CD4-positive, alpha-beta T cell (primary cell): Measurements from ENCODE around the gene SMAP2. TPM values are rescaled to one million over a fixed set of nuclear protein-coding genes. Genes with fewer than 3 reads are reported as not detected.
A peak's percentile ranks its signal among the peaks of the same experiment; 100 is the strongest.

Source experiments
- ATAC-seq: fragments of 200-7000 bp; cut with Tn5 transposase; one replicate; pipeline ENCODE4 v1.10.0; 2022; ENCODE audit warnings: mild to moderate bottlenecking; ENCODE audit not compliant: poor library complexity
- CTCF ChIA-PET: fragments of 350-600 bp; sonication (Branson Sonifier 250); formaldehyde crosslinking; loops from one replicate; lab custom pipeline; 2021; ENCODE audit warnings: antibody characterized with exemption, inconsistent platforms; lab: Charles Lee
- POLR2A ChIA-PET: fragments of 350-600 bp; sonication (Branson Sonifier 250); formaldehyde crosslinking; loops from one replicate; lab custom pipeline; 2021; ENCODE audit warnings: antibody characterized with exemption, inconsistent platforms; lab: Charles Lee
- DNase-seq, 14 experiments: peaks; one replicate each; pipeline ENCODE4 v3.0.0-alpha.2; 2013 to 2020; ENCODE audit warnings: mixed read lengths in 2 of 14
- H3K27ac ChIP-seq, 2 donors: one replicate each; pipeline versions ENCODE4 v1.5.1 to v1.7.0; 2013; ENCODE audit warnings: low read length in 2 of 2, low read depth in 1 of 2, mild to moderate bottlenecking in 1 of 2
- H3K27me3 ChIP-seq, 2 experiments: 1 replicate in 1 of 2; 2 replicates in 1 of 2; pipeline versions ENCODE4 v1.6.1 to v1.7.0; 2013; ENCODE audit warnings: low read length in 2 of 2, control low read depth in 1 of 2, mild to moderate bottlenecking in 1 of 2, moderate library complexity in 1 of 2; ENCODE audit not compliant: insufficient read depth in 2 of 2, control insufficient read depth in 1 of 2
- H3K36me3 ChIP-seq: one replicate; pipeline ENCODE4 v1.6.1; 2013; ENCODE audit warnings: low read length, control low read depth; ENCODE audit not compliant: insufficient read depth
- H3K4me1 ChIP-seq: one replicate; pipeline ENCODE4 v1.6.1; 2013; ENCODE audit warnings: low read length, control low read depth; ENCODE audit not compliant: insufficient read depth
- H3K4me3 ChIP-seq: one replicate; pipeline ENCODE4 v1.5.1; 2013; ENCODE audit warnings: mild to moderate bottlenecking, low read length, moderate library complexity
- H3K9me3 ChIP-seq, 2 experiments: 1 replicate in 1 of 2; 2 replicates in 1 of 2; pipeline versions ENCODE4 v1.6.1 to v1.7.0; 2013; ENCODE audit warnings: low read length in 2 of 2, mild to moderate bottlenecking in 2 of 2, control low read depth in 1 of 2, moderate library complexity in 1 of 2; ENCODE audit not compliant: control insufficient read depth in 1 of 2, insufficient read depth in 1 of 2
- H3K27ac Mint-ChIP-seq: one replicate; pipeline ENCODE4 v1.8.0; 2020; ENCODE audit warnings: mixed read lengths
- H3K27me3 Mint-ChIP-seq: one replicate; pipeline ENCODE4 v1.8.0; 2021; ENCODE audit warnings: mixed read lengths
- H3K36me3 Mint-ChIP-seq: one replicate; pipeline ENCODE4 v1.8.0; 2021; ENCODE audit warnings: low read depth, mixed read lengths
- H3K4me1 Mint-ChIP-seq: one replicate; pipeline ENCODE4 v1.8.0; 2021; ENCODE audit warnings: low read depth, mixed read lengths
- H3K4me3 Mint-ChIP-seq: one replicate; pipeline ENCODE4 v1.8.0; 2020; ENCODE audit warnings: mild to moderate bottlenecking, mixed read lengths
- H3K9me3 Mint-ChIP-seq: one replicate; pipeline ENCODE4 v1.8.0; 2020; ENCODE audit warnings: mixed read lengths
- CTCF ChIP-seq: fragments of 200-600 bp; IDR thresholded peaks from one replicate; pipeline ENCODE4 v1.8.0; 2022; ENCODE audit warnings: antibody characterized with exemption, mild to moderate bottlenecking
- intact Hi-C, 2 experiments: fragments of 100-400 bp; cut with DNase I in 1 of 2; cut with micrococcal nuclease in 1 of 2; formaldehyde crosslinking; loops; one replicate each; pipeline versions ENCODE4 v1.15.1 to v1.9.0; 2023 to 2025; cut with DNase I, micrococcal nuclease
- total RNA-seq, 174 experiments: library from RNA in 2 of 174; stranded (reverse) in 2 of 174; gene quantifications; one replicate each; pipeline ENCODE4 v1.2.3 and lab custom pipeline; 2021 to 2026

Gene SMAP2
- total RNA-seq, 2 experiments from 2014 or later = 214 to 216 TPM

GRCh38 chr1:40382601-40383000 is 9.1 kb downstream of the SMAP2 start:
- no peaks in the 10 kb centered on the region for H3K27me3 ChIP-seq
- POLR2A ChIA-PET = interaction anchor here (0.7 to 10.9 kb wide), 9 partner anchors 8 to 230 kb away, joined by 3 to 304 read pairs (median 5); partner anchors contain the start of genes COL9A2 and SMAP2
- no peaks in the 10 kb centered on the region for H3K27me3 Mint-ChIP-seq
- DNase-seq (peak in 1 of 14 experiments; percentile 42), ATAC-seq (no peak)
- peak overlapping the region; percentile 35 for H3K4me3 ChIP-seq
- H3K9me3 ChIP-seq = no peaks in the 10 kb centered on the region
- H3K9me3 Mint-ChIP-seq = no peaks in the 10 kb centered on the region
- H3K27ac ChIP-seq = peak overlapping the region; percentile 92 to 95
- peaks cover 83% of the 10 kb centered on the region for H3K4me1 ChIP-seq
- peak overlapping the region; percentile 83 for H3K4me3 Mint-ChIP-seq
- H3K36me3 Mint-ChIP-seq = peaks cover 71% of the 10 kb centered on the region
- peaks cover 33% of the 10 kb centered on the region for H3K36me3 ChIP-seq
- peaks cover 83% of the 10 kb centered on the region for H3K4me1 Mint-ChIP-seq
- no peak for TF ChIP-seq CTCF
- CTCF ChIA-PET = interaction anchor here (0.5 to 4.5 kb wide), 9 partner anchors 11 to 68 kb away, joined by 3 to 34 read pairs (median 3); no protein-coding TSS in a partner anchor
- H3K27ac Mint-ChIP-seq = peak overlapping the region; percentile 96
- intact Hi-C loops = loop anchor here in 1 of 2 experiments (10.0 kb wide), 1 partner anchor 128 kb away; the partner anchor contains the start of gene ZMPSTE24

- TF ChIP-seq CTCF = no peak
- intact Hi-C loops = loop anchor here in 1 of 2 experiments (10.0 kb wide), 1 partner anchor 128 kb away; the partner anchor contains the start of gene ZMPSTE24
- POLR2A ChIA-PET = interaction anchor here (0.7 to 10.9 kb wide), 7 partner anchors 9 to 230 kb away, joined by 3 to 304 read pairs (median 5); partner anchors contain the start of genes COL9A2 and SMAP2
- Mint-ChIP-seq H3K27me3 (no peaks in the 10 kb centered on the region), H3K36me3 (peaks cover 66% of the 10 kb centered on the region), H3K4me1 (peaks cover 80% of the 10 kb centered on the region), H3K9me3 (no peaks in the 10 kb centered on the region), H3K4me3 (peak overlapping the region; percentile 83), H3K27ac (peak overlapping the region; percentile 96)
- DNase-seq = no peak
- Histone ChIP-seq H3K4me1 (peaks cover 84% of the 10 kb centered on the region), H3K9me3 (no peaks in the 10 kb centered on the region), H3K36me3 (peaks cover 33% of the 10 kb centered on the region), H3K4me3 (peak overlapping the region; percentile 35), H3K27ac (peak overlapping the region; percentile 92 to 95), H3K27me3 (no peaks in the 10 kb centered on the region)
- ATAC-seq = no peak
- CTCF ChIA-PET = interaction anchor here (0.5 to 4.8 kb wide), 9 partner anchors 12 to 68 kb away, joined by 3 to 34 read pairs (median 4); no protein-coding TSS in a partner anchor
Measured at GRCh38 chr1:40383095-40383487, 9.6 kb downstream of the SMAP2 start.

- H3K4me1 ChIP-seq = peaks cover 84% of the 10 kb centered on the region
- CTCF ChIA-PET = interaction anchor here (0.5 to 4.8 kb wide), 7 partner anchors 12 to 61 kb away, joined by 3 to 38 read pairs (median 9); no protein-coding TSS in a partner anchor
- H3K27me3 ChIP-seq = no peaks in the 10 kb centered on the region
- peak overlapping the region; percentile 83 for H3K4me3 Mint-ChIP-seq
- no peak for TF ChIP-seq CTCF
- H3K9me3 ChIP-seq = no peaks in the 10 kb centered on the region
- DNase-seq (peak in 2 of 14 experiments; percentile 28 to 42), ATAC-seq (no peak)
- intact Hi-C loops = loop anchor here in 1 of 2 experiments (10.0 kb wide), 1 partner anchor 129 kb away; the partner anchor contains the start of gene ZMPSTE24
- peaks cover 28% of the 10 kb centered on the region for H3K36me3 ChIP-seq
- POLR2A ChIA-PET = interaction anchor here (0.6 to 10.9 kb wide), 8 partner anchors 9 to 127 kb away, joined by 3 to 304 read pairs (median 8); partner anchors contain the start of genes COL9A2 and SMAP2
- H3K4me1 Mint-ChIP-seq = peaks cover 80% of the 10 kb centered on the region
- peak overlapping the region; percentile 92 to 95 for H3K27ac ChIP-seq
- H3K27ac Mint-ChIP-seq = peak overlapping the region; percentile 96
- no peaks in the 10 kb centered on the region for H3K27me3 Mint-ChIP-seq
- no peaks in the 10 kb centered on the region for H3K9me3 Mint-ChIP-seq
- peaks cover 65% of the 10 kb centered on the region for H3K36me3 Mint-ChIP-seq
- peak overlapping the region; percentile 35 for H3K4me3 ChIP-seq
Measured at GRCh38 chr1:40383488-40384412, 10.2 kb downstream of the SMAP2 start.
